HUES64 (cell line): ENCODE measurements around the gene ZNF337.
"Not testable (repeated sequence)": the region's sequence is repeated elsewhere in the genome, so short reads cannot be mapped to it uniquely, and the experiment has no call there.

Experiments used
- H3K27ac ChIP-seq: 2 replicates; pipeline ENCODE4 v1.7.0; 2013; ENCODE audit warnings: low read depth, low read length, inconsistent platforms
- H3K27me3 ChIP-seq: 2 replicates; pipeline ENCODE4 v1.6.1; 2013; ENCODE audit warnings: mild to moderate bottlenecking, low read length; ENCODE audit not compliant: insufficient read depth
- H3K36me3 ChIP-seq: 2 replicates; pipeline ENCODE4 v1.6.1; 2013; ENCODE audit warnings: mild to moderate bottlenecking, low read length; ENCODE audit not compliant: insufficient read depth
- H3K4me1 ChIP-seq: 2 replicates; pipeline ENCODE4 v1.6.1; 2013; ENCODE audit warnings: mild to moderate bottlenecking, low read length, moderate library complexity; ENCODE audit not compliant: insufficient read depth
- H3K4me3 ChIP-seq: 2 replicates; pipeline ENCODE4 v1.5.1; 2013; ENCODE audit warnings: mild to moderate bottlenecking, low read length, moderate library complexity
- H3K9ac ChIP-seq: 2 replicates; pipeline ENCODE4 v1.6.1; 2013; ENCODE audit warnings: mild to moderate bottlenecking, low read depth, low read length
- H3K9me3 ChIP-seq: 2 replicates; pipeline ENCODE4 v1.6.1; 2013; ENCODE audit warnings: low read depth, low read length; ENCODE audit not compliant: insufficient read depth
- WGBS: fragments of 150-250, 120-280 bp; methylation state at CpG from one replicate; pipeline ENCODE4 v1.1.7; 2013; ENCODE audit warnings: missing lambda C conversion rate; 5-methylcytosine and 5-hydroxymethylcytosine counted together

ZNF337 gene

DNA sequence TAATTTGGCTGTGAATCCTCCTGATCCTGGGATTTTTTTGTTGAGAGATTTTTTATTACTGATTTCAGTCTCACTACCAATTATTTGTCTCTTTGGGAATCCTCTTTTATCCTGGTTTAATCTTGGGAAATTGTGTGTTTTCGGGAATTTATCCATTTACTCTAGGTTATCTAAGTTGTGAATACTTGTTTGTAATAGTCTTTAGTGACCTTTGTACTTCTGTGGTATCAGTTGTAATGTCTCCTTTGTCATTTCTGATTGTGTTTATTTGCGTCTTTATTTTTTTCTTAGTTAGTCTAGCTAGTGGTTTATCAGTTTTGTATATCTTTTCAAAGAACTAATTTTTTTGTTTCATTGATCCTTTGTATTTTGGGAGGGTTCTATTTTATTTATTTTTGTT, 27.3 kb upstream of the ZNF337 start:
- no peak overlapping the region for H3K27ac ChIP-seq
- H3K9ac ChIP-seq, result no peak overlapping the region
- no peak overlapping the region for H3K4me3 ChIP-seq
- 0 out of 2 replicates have a peak, but pooled peaks cover 4% of the 10 kb centered on the region for H3K4me1 ChIP-seq
- H3K27me3 ChIP-seq, result no peaks in the 10 kb centered on the region
- H3K36me3 ChIP-seq, result no peaks in the 10 kb centered on the region
- peaks cover 3% of the 10 kb centered on the region; the same call in 1 of the 2 replicates for H3K9me3 ChIP-seq
- 100% methylated on average over 2 of the region's 2 CpGs for WGBS

DNA sequence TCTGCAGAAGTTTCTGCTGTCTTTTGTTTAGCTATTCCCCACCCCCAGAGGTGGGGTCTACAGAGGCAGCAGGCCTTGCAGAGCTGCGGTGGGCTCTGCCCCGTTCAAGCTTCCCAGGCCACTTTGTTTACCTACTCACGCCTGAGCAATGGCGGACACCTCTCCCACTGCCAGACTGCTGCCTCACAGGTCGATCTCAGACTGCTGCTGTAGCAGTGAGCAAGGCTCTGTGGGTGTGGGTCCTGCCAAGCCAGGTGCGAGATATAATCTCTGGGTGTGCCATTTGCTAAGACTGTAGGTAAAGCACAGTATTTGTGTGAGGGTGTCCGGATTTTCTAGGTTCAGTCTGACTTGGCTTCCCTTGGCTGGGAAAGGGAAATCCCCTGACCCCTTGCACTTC, 23.6 kb upstream of the ZNF337 start:
- 91% methylated on average over 7 of the region's 7 CpGs for WGBS
- Histone ChIP-seq H3K27ac (no peak overlapping the region), H3K9me3 (no peaks in the 10 kb centered on the region), H3K36me3 (no peaks in the 10 kb centered on the region), H3K4me1 (0 out of 2 replicates have a peak, but pooled peaks cover 4% of the 10 kb centered on the region), H3K9ac (no peak overlapping the region), H3K27me3 (no peaks in the 10 kb centered on the region), H3K4me3 (no peak overlapping the region)

DNA sequence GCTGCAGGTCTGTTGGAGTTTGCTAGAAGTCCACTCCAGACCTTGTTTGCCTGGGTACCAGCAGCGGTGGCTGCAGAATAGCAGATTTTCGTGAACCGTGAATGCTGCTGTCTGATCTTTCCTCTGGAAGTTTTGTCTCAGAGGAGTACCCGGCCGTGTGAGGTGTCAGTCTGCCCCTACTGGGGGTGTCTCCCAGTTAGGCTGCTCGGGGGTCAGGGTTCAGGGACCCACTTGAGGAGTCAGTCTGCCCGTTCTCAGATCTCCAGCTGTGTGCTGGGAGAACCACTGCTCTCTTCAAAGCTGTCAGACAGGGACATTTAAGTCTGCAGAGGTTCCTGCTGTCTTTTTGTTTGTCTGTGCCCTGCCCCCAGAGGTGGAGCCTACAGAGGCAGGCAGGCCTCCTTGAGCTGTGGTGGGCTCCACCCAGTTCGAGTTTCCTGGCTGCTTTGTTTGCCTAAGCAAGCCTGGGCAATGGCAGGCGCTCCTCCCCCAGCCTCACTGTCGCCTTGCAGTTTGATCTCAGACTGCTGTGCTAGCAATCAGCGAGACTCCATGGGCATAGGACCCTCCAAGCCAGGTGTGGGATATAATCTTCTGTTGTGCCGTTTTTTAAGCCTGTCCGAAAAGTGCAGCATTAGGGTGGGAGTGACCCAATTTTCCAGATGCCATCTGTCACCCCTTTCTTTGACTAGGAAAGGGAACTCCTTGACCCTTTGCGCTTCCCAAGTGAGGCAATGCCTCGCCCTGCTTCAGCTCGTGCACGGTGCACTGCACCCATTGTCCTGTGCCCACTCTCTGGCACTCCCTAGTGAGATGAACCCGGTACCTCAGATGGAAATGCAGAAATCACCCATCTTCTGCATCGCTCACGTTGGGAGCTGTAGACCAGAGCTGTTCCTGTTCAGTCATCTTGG, 22.5 kb upstream of the ZNF337 start:
- H3K4me1 ChIP-seq, H3K27ac ChIP-seq, H3K36me3 ChIP-seq, H3K4me3 ChIP-seq, H3K27me3 ChIP-seq, H3K9me3 ChIP-seq: not testable (repeated sequence)
- 48% methylated on average over 20 of the region's 20 CpGs for whole genome bisulfite sequencing
- H3K9ac ChIP-seq, result 0 out of 2 replicates have a peak overlapping the region, but pooled peaks have one; percentile 36

DNA sequence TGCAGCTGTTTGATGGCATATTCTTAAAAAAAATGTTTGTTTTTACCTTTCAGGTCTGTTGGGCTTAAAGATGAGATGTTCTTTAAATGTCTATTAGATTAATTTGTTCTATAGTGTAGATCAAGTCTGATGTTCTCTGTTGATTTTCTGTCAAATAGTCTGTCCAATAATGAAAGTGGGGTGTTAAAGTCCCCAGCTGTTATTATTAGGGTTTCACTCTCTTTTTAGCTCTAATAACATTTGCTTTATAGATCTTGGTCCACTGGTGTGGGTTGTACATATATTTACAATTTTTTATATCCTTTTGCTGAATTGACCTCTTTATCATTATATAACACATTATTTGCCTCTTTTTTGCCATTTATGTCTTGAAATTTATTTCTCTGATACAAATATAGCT, 11.0 kb upstream of the ZNF337 start:
- no peak overlapping the region for H3K9ac ChIP-seq
- H3K27ac ChIP-seq, result no peak overlapping the region
- H3K9me3 ChIP-seq, result no peaks in the 10 kb centered on the region
- H3K4me3 ChIP-seq, result no peak overlapping the region
- H3K36me3 ChIP-seq, result no peaks in the 10 kb centered on the region
- H3K27me3 ChIP-seq, result no peaks in the 10 kb centered on the region
- H3K4me1 ChIP-seq, result no peaks in the 10 kb centered on the region

DNA sequence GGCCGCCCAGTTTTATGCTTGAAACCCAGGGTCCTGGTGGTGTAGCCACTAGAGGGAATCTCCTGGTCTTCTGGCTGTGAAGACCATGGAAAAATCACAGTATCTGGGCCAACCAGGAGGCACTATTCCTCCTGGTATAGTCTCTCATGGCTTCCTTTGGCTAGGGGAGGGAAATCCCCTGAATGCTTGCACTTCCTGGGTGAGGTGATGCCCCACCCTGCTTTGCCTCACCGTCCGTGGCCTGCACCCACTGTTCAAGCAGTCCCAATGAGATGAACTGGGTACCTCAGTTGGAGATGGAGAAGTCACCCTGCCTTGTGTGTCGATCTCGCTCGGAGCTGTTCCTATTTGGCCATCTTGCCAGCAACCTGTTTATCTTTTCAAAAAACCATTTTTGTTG, 10.1 kb upstream of the ZNF337 start:
- Histone ChIP-seq H3K36me3 (no peaks in the 10 kb centered on the region), H3K27ac (no peak overlapping the region), H3K4me3 (no peak overlapping the region), H3K27me3 (no peaks in the 10 kb centered on the region), H3K4me1 (no peaks in the 10 kb centered on the region), H3K9me3 (no peaks in the 10 kb centered on the region), H3K9ac (no peak overlapping the region)
- 90% methylated on average over 6 of the region's 6 CpGs for WGBS

DNA sequence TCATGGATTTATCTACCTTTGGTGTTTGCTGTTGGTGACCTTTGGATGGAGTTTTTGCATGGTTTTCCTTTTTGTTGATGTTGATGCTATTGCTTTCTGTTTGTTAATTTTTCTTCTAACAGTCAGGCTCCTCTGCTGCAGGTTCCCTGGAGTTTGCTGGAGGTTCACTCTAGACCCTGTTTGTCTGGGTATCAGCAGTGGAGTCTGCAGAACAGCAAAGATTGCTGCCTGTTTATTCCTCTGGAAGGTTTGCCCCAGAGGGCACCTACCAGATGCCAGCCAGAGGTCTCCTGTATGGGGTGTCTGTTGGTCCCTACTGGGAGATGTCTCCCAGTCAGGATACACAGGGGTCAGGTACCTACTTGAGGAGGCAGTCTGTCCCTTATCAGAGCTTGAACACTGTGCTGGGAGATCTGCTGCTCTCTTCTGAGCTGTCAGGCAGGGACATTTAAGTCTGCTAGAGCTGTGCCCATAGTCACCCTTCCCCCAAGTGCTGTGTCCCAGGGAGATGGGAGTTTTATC, 9.2 kb upstream of the ZNF337 start:
- H3K27me3 ChIP-seq, result no peaks in the 10 kb centered on the region
- no peak overlapping the region for H3K4me3 ChIP-seq
- H3K9me3 ChIP-seq, result no peaks in the 10 kb centered on the region

DNA sequence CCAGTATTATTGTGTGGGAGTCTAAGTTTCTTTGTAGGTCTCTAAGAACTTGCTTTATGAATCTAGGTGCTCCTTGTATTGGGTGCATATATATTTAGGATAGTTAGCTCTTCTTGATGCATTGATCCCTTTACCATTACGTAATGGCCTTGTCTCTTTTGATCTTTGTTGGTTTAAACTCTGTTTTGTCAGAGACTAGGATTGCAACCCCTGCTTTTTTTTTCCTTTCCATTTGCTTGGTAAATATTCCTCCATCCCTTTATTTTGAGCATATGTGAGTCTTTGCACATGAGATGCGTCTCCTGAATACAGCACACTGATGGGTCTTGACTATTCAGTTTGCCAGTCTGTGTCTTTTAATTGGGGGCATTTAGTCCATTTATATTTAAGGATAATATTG, 7.7 kb upstream of the ZNF337 start:
- H3K9ac ChIP-seq, H3K9me3 ChIP-seq: not testable (repeated sequence)
- 90% methylated on average over 2 of the region's 2 CpGs for WGBS

More for the DNA sequence above, 9.2 kb upstream of the ZNF337 start:
- no peak overlapping the region for H3K9ac ChIP-seq
- H3K27ac ChIP-seq, result no peak overlapping the region
- no peaks in the 10 kb centered on the region for H3K4me1 ChIP-seq
- no peaks in the 10 kb centered on the region for H3K36me3 ChIP-seq

DNA sequence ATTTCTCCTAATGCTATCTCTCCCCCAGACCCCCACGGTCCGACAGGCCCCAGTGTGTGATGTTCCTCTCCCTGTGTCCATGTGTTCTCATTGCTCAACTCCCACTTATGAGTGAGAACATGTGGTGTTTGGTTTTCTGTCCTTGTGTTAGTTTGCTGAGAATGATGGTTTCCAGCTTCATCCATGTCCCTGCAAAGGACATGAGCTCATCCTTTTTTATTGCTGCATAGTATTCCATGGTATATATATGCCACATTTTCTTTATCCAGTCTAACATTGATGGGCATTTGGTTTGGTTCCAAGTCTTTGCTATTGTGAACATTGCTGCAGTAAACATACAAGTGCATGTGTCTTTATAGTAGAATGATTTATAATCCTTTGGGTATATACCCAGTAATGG, 4.2 kb upstream of the ZNF337 start:
- not testable (repeated sequence) for H3K9me3 ChIP-seq, H3K36me3 ChIP-seq, H3K4me1 ChIP-seq, H3K4me3 ChIP-seq, H3K27ac ChIP-seq, H3K27me3 ChIP-seq, H3K9ac ChIP-seq
- 75% methylated on average over 2 of the region's 2 CpGs for WGBS

More for the DNA sequence above, 7.7 kb upstream of the ZNF337 start:
- not testable (repeated sequence) for H3K4me1 ChIP-seq, H3K36me3 ChIP-seq, H3K27me3 ChIP-seq, H3K27ac ChIP-seq, H3K4me3 ChIP-seq

DNA sequence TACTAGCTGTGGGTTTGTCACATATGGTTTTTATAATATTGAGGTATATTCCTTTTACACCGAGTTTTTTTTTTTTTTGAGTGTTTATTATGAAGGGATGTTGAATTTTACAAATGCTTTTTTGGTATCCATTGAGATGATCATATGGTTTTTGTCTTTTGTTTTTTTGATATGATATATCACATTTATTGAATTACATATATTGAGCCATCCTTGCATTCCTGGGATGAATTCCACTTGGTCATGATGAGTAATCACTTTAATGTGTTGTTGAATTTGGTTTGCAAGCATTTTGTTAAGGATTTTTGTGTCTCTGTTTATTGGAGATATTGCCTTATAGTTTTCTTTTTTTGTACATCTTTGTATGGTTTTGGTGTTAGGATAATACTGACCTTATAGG, 3.3 kb upstream of the ZNF337 start:
- Histone ChIP-seq H3K4me1 (no peaks in the 10 kb centered on the region), H3K4me3 (no peak overlapping the region), H3K9me3 (peaks cover 6% of the 10 kb centered on the region; the same call in 1 of the 2 replicates), H3K36me3 (no peaks in the 10 kb centered on the region), H3K27me3 (no peaks in the 10 kb centered on the region), H3K27ac (no peak overlapping the region), H3K9ac (no peak overlapping the region)
- WGBS, result 95% methylated on average over 1 of the region's 1 CpG

DNA sequence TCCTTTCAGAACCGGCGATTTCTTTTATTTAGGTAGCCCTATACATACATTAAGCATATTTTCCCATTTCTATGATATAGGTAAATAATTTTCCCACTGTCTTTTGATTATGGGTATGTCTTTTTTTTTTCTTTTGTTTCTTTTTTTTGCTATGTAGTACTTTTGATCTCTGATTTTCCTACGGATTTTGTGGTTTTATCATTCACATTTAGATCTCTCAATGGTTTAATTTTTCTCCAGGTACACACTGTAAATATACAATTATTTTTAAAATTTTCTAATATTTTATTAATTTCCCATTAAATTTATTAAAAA, 436 bp upstream of the ZNF337 start:
- Histone ChIP-seq H3K36me3 (peaks cover 5% of the 10 kb centered on the region; the same call in 1 of the 2 replicates), H3K4me3 (peak overlapping the region; percentile 74), H3K9ac (peak overlapping the region; percentile 89; the same call in 1 of the 2 replicates), H3K4me1 (no peaks in the 10 kb centered on the region), H3K27ac (no peak overlapping the region), H3K9me3 (peaks cover 6% of the 10 kb centered on the region; the same call in 1 of the 2 replicates), H3K27me3 (no peaks in the 10 kb centered on the region)
- 0% methylated on average over 2 of the region's 3 CpGs for WGBS

DNA sequence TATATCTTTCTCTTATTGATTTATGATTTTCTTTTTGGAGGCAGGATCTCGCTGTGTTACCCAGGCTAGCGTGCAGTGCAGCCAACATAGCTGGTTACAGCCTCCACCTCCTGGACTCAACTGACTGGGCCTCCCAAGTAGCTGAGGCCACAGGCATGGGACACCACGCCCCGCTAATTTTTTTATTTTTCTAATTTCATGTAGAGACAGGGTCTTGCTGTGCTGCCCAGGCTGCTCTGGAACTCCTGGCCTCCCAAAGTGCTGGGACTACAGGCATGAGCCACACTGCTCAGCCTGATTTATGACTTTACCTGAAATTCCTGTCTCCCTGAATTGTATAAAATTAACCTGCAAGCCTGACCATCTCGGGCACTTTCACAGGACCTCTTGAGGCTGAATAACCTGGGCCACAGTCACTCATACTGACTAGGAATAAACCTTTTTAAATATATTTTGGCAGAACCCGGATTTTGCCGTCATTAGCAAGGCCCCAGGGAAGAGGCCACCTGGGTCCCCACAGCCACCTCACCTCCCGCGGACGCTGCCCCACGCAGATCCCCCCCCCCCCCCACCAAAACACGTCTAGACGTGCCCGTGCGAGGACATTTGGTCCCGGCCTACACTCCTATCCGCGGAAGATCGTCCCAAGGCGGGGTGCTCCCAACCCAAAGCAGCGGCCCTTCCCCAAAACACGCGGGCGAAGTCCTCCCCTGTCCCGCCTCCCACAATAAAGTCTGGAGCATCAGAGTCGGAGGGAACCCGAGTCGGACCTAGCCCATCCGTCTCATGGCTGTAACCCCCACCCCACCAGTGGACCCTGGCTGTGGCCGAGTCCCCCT, 902 bp downstream of the ZNF337 start:
- Histone ChIP-seq H3K27ac (peak overlapping the region; percentile 92), H3K9ac (peak overlapping the region; percentile 89), H3K4me1 (no peaks in the 10 kb centered on the region), H3K36me3 (peaks cover 10% of the 10 kb centered on the region; the same call in 1 of the 2 replicates), H3K4me3 (peak overlapping the region; percentile 74), H3K9me3 (peaks cover 6% of the 10 kb centered on the region; the same call in 1 of the 2 replicates), H3K27me3 (no peaks in the 10 kb centered on the region)
- WGBS, result 19% methylated on average over 30 of the region's 30 CpGs
